MG63 (cell line): Measurements from ENCODE around the gene RNF130. TPM values are rescaled to one million over a fixed set of nuclear protein-coding genes. Genes with fewer than 3 reads are reported as not detected.
"Not testable (repeated sequence)": the region's sequence is repeated elsewhere in the genome, so short reads cannot be mapped to it uniquely, and the experiment has no call there.

Source experiments
- DNase-seq: peaks from one replicate; pipeline ENCODE4 v3.0.0-alpha.2; 2020
- H3K27me3 ChIP-seq: fragments of 250-450 bp; sonication (Bioruptor Pico); 2 replicates; pipeline ENCODE4 v1.5.1; 2020; ENCODE audit warnings: mild to moderate bottlenecking, moderate library complexity
- H3K36me3 ChIP-seq: fragments of 250-450 bp; sonication (Bioruptor Pico); 2 replicates; pipeline ENCODE4 v1.5.1; 2020; ENCODE audit warnings: mild to moderate bottlenecking, moderate library complexity
- H3K4me3 ChIP-seq: fragments of 250-450 bp; sonication (Bioruptor Pico); 2 replicates; pipeline ENCODE4 v1.5.1; 2020; ENCODE audit warnings: mild to moderate bottlenecking, moderate library complexity
- H3K9me3 ChIP-seq: fragments of 250-450 bp; sonication (Bioruptor Pico); 2 replicates; pipeline ENCODE4 v1.5.1; 2020; ENCODE audit warnings: mild to moderate bottlenecking, moderate library complexity
- total RNA-seq: library from RNA; depleted of rRNA; stranded (reverse); fragments of >200 nt; shearing (Covaris generic); gene quantifications from 2 replicates; pipeline ENCODE4 v1.2.3, GENCODE V29; 2014; ENCODE audit warnings: low replicate concordance

Gene RNF130
- total RNA-seq, 1 experiment from 2014 or later, result 92.1 TPM

DNA sequence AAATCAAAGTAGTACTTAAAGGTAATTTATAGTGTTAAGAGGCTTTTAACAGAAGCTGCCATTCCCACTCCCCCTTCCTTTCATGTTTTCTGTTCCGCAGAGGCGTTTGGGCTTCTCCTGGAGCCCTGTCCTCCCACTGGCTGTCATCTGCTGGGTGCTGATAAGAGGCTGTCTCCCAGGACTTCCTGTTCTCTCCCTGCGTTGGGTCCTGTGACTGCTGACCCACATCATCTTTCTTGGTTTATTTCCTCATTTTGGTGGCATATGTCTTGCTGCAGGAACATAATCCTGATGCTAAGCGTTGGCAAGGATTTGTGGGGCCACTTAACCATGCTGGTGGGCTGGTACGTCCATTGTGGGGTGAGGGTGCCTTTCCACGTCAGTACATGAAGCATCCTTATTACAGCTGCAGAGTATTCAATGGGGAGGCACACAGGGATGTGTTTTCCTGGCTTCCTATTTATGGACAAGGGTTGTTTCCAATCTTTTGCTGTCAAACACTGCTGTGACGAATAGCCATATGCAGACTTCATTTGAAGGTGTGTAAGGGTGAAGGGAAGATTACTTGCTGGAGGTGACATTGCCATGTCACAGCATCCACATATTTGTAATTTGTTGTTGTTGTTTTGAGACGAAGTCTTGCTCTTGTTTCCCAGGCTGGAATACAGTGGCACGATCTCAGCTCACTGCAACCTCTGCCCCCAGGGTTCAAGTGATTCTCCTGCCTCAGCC is 22.3 kb upstream of the RNF130 start:
- Histone ChIP-seq H3K9me3 (no peaks in the 10 kb centered on the region), H3K36me3 (no peaks in the 10 kb centered on the region), H3K4me3 (no peak overlapping the region), H3K27me3 (0 out of 2 replicates have a peak, but pooled peaks cover 2% of the 10 kb centered on the region)
- no peak for DNase-seq

GRCh38 chr5:180093241-180093640 is 21.7 kb upstream of the RNF130 start:
- H3K9me3 ChIP-seq, result no peaks in the 10 kb centered on the region
- 0 out of 2 replicates have a peak, but pooled peaks cover 2% of the 10 kb centered on the region for H3K27me3 ChIP-seq
- no peak overlapping the region for H3K4me3 ChIP-seq
- H3K36me3 ChIP-seq, result no peaks in the 10 kb centered on the region
- DNase-seq, result no peak

DNA sequence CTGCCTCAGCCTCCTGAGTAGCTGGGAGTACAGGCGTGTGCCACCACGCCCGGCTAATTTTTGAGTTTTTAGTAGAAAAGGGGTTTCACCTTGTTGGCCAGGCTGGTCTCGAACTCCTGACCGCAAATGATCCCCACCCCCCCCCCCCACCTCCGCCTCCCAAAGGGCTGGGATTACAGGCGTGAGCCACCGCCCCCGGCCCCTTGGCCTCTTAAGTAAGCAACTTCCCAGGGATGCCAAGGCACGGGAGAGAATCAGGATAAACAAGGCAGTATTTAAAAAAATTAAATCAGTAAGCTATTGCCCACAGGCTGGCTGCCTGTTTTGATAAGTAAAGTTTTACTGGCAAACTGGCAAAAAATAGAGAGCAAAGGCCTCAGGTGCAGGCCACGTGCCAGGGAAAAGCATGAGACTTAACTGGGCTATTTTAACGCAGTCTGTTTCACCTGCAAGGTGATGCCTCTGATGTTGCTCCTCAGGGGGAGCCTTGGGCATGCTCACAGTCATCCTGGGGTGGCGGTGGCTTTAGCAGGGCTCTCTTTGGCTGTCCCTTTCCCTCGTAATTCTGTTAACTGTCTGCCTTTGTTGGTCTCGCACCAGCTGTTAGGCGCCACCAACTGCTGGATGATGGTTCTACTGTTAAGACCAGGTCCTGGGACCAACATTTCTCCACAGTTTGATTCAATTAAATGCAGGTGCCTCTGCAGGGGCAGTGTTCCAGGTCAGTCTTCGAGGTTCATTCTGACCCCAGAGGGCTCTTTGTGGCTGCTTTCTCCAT is 19.4 kb upstream of the RNF130 start:
- DNase-seq, result peak; percentile 23
- Histone ChIP-seq H3K4me3 (peak overlapping the region; percentile 55), H3K27me3 (0 out of 2 replicates have a peak, but pooled peaks cover 2% of the 10 kb centered on the region), H3K36me3 (no peaks in the 10 kb centered on the region), H3K9me3 (no peaks in the 10 kb centered on the region)

DNA sequence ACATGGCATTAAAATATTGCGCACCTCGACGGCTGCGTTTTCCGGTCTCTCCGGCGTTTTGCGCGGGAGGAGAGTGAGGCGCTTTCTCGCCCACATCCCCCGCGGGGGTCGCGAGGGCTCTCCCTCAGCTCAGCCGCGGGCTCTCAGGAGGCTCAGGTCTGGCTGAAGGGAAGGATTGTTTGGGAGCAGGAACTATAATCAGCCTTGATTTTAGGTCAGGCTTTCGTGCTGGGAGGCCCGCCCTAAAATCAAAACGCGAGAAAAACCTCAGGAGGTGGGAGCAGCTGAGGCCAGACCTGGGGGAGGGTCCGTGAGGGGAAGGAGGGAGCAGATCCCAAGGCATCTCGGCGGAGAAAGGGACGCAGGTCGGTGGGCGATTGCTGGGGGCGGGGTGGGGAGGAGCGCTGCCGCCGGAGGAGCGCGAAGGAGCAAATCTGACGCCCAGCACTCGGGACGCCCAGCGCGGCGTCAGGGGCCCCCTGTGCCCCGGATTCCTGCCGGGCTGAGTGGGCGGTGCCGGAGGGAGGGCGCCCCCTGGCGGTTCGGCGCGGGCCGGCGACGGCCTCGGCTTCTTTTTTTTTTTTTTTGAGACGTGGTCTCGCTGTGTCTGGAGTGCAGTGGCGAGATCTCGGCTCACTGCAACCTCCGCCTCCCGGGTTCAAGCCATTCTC is 18.7 kb upstream of the RNF130 start:
- Histone ChIP-seq H3K27me3 (0 out of 2 replicates have a peak, but pooled peaks cover 2% of the 10 kb centered on the region), H3K36me3 (no peaks in the 10 kb centered on the region), H3K9me3 (no peaks in the 10 kb centered on the region), H3K4me3 (peak overlapping the region; percentile 55)
- DNase-seq, result peak; percentile 79

- DNase-seq, H3K36me3 ChIP-seq, H3K9me3 ChIP-seq, H3K4me3 ChIP-seq, H3K27me3 ChIP-seq: not testable (repeated sequence)
These were observed 18.1 kb upstream of the RNF130 start for GRCh38 chr5:180089628-180090027.

DNA sequence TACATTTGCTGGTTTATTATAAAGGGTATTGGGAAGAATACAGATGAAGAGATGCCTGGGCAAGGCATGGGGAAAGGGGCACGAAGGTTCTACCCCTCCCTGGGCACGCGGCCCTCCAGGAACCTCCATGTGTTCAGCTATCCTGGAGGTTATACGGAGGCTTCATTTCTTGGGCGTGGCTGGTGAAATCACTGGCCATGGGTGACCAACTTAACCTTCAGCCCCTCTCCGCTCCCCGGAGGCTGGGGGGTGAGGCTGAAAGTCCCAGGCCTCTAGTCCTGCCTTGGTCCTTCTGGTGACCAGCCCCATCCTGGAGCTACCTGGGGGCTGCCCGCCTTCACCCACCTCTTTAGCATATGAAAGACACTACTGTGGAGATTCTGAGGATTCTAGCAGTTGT is 17.0 kb upstream of the RNF130 start:
- no peak for DNase-seq
- Histone ChIP-seq H3K4me3 (no peak overlapping the region), H3K36me3 (no peaks in the 10 kb centered on the region), H3K9me3 (no peaks in the 10 kb centered on the region), H3K27me3 (peaks cover 3% of the 10 kb centered on the region; the same call in 1 of the 2 replicates)

DNA sequence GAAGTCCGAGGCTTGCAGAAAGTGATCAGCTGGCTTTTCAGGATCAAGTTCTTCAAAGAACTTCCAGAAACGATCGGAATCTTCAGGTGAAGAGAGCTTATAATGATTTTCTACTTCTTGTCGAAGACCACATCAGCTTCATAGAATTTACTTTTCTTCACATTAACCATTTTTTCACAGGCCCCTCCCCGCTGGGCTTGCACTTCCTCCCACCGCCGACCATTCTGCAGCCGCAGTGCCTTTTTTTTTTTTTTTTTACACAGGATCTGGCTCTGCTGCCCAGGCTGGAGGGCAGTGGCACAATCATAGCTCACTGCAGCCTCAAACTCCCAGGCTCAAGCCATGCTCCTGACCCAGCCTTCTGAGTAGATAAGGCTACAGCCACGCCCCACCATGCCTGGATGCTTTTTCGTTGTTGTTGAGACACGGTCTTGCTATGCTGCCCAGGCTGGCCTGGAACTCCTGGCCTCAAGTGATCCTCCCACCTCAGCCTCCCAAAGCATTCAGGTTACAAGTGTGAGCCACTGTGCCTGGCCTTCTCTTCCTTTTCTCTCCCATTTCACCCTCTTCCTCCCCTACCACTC is 15.3 kb upstream of the RNF130 start:
- DNase-seq, result no peak
- H3K27me3 ChIP-seq, result peaks cover 6% of the 10 kb centered on the region; the same call in 1 of the 2 replicates
- no peaks in the 10 kb centered on the region for H3K36me3 ChIP-seq
- H3K9me3 ChIP-seq, result no peaks in the 10 kb centered on the region
- no peak overlapping the region for H3K4me3 ChIP-seq

GRCh38 chr5:180085837-180086236 is 14.3 kb upstream of the RNF130 start:
- Histone ChIP-seq H3K36me3 (no peaks in the 10 kb centered on the region), H3K27me3 (peaks cover 15% of the 10 kb centered on the region), H3K4me3 (no peak overlapping the region), H3K9me3 (peaks cover 8% of the 10 kb centered on the region)
- DNase-seq, result no peak

- no peak overlapping the region for H3K4me3 ChIP-seq
- no peaks in the 10 kb centered on the region for H3K36me3 ChIP-seq
- peaks cover 10% of the 10 kb centered on the region for H3K9me3 ChIP-seq
- DNase-seq, result no peak
- H3K27me3 ChIP-seq, result peaks cover 20% of the 10 kb centered on the region
These were observed 13.3 kb upstream of the RNF130 start for GRCh38 chr5:180084638-180085561.

DNA sequence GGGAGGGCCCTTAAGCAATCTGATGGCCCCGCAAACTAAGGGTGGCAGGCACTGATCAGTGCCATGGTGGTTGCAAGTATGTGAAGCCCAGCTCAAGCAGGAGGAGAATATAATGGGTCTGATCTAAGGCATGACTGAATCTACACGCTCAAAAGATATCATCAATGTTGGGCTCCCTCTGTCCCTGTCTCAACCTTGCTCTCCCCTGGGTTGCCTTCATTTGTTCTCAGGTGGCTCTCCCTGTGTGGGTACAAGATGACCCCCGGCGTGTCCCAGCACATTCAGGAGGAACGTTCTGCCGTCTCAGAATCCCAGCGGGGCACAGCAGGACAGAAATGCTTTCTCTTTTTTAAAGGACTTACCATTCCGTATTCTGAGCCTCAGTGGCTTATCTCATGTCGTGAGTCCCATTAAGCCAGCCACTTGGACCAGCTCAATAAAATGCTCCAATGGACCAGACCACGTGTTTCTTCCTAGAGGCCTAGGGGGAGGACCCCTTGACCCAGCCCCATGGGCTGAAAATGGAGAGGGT is 12.0 kb upstream of the RNF130 start:
- peaks cover 29% of the 10 kb centered on the region for H3K27me3 ChIP-seq
- H3K4me3 ChIP-seq, result no peak overlapping the region
- no peak for DNase-seq
- H3K9me3 ChIP-seq, result peaks cover 10% of the 10 kb centered on the region
- H3K36me3 ChIP-seq, result no peaks in the 10 kb centered on the region

DNA sequence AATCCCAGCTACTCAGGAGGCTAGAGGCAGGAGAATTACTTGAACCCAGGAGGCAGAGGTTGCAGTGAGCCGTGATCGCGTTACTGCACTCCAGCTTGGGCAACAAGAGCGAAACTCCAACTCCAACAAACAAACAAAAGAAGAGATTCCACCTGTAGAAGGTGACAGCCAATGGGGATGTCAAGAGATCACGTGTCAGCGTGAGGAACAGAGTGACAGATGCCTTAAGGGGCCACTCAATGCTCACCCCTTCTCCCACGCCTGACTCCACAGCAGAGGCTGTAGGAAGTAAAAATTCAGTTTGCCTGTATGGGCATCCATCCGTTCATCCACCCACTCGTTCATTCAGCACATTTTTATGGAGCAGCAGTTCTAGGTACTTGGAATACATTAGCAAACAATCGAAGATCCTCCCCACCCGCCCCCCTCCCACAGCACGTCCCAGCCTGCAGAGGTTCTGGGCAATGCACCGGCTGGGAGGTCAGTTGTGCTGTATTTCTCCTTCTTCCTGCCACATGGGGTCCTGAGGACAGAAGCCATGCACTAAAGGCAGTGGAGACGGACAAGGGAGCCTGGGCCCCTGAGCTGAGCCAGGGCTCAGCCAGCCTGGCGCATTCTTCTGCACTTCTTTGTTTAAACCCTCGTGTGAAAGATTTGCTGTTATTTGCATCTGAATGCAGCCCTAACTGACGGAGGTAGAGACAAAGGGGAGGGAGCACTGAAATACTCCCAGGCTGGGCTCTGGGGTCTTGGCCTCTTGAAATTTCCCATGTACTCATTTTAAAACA is 11.3 kb upstream of the RNF130 start:
- DNase-seq, result no peak
- Histone ChIP-seq H3K4me3 (no peak overlapping the region), H3K27me3 (peaks cover 30% of the 10 kb centered on the region), H3K36me3 (no peaks in the 10 kb centered on the region), H3K9me3 (peaks cover 10% of the 10 kb centered on the region)

DNA sequence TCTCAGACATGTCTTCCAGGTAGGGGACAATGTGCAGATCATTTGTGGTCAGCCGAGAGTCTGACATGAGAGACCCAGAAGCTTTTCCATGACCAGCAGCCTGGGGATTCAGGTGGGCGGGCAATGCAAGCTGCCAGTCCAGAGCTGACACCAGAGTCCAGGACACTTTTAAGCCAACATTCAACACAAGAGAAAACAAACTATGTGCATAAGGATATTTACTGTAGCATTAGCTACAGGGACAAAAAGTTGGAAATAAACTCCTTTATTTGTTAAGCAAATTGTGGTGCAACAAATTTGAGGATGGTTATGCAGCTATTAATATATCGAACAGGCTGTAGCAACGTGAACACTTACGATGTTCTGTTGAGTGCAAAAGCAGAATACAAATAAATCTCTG is 9.9 kb upstream of the RNF130 start:
- H3K36me3 ChIP-seq, result no peaks in the 10 kb centered on the region
- no peak for DNase-seq
- no peak overlapping the region for H3K4me3 ChIP-seq
- H3K27me3 ChIP-seq, result peaks cover 30% of the 10 kb centered on the region
- H3K9me3 ChIP-seq, result peaks cover 10% of the 10 kb centered on the region

GRCh38 chr5:180080486-180081280 is 9.1 kb upstream of the RNF130 start:
- H3K4me3 ChIP-seq, result no peak overlapping the region

GRCh38 chr5:180079702-180080466 is 8.3 kb upstream of the RNF130 start:
- DNase-seq, result no peak
- H3K27me3 ChIP-seq, result peaks cover 30% of the 10 kb centered on the region
- no peaks in the 10 kb centered on the region for H3K36me3 ChIP-seq
- H3K9me3 ChIP-seq, result peaks cover 10% of the 10 kb centered on the region
- H3K4me3 ChIP-seq, result no peak overlapping the region

More at GRCh38 chr5:180080486-180081280, 9.1 kb upstream of the RNF130 start:
- Histone ChIP-seq H3K9me3 (peaks cover 10% of the 10 kb centered on the region), H3K36me3 (no peaks in the 10 kb centered on the region), H3K27me3 (peaks cover 30% of the 10 kb centered on the region)
- no peak for DNase-seq
